GM19467 (cell line): Measurements from ENCODE around the gene LRRC49.
A peak's percentile ranks its signal among the peaks of the same experiment; 100 is the strongest.
"Not testable (repeated sequence)": the region's sequence is repeated elsewhere in the genome, so short reads cannot be mapped to it uniquely, and the experiment has no call there.

ENCODE experiments used
- ATAC-seq: cut with Tn5 transposase; IDR thresholded peaks from one replicate; pipeline ENCODE4 v1.9.1; 2021; ENCODE audit warnings: mild to moderate bottlenecking, moderate library complexity; ENCODE audit not compliant: unreplicated experiment

The LRRC49 gene

GRCh38 chr15:70866982-70867641 is 25.5 kb upstream of the LRRC49 start:
- ATAC-seq: no peak

- ATAC-seq: no peak
These were observed 24.6 kb upstream of the LRRC49 start for GRCh38 chr15:70867911-70868467.

- ATAC-seq: no peak
These were observed 23.3 kb upstream of the LRRC49 start for GRCh38 chr15:70869346-70869745.

- no peak for ATAC-seq
These were observed 22.6 kb upstream of the LRRC49 start for GRCh38 chr15:70870051-70870450.

- not testable (repeated sequence) for ATAC-seq
These were observed 21.1 kb upstream of the LRRC49 start for GRCh38 chr15:70871490-70871889.

- no peak for ATAC-seq
These were observed 19.2 kb upstream of the LRRC49 start for GRCh38 chr15:70873232-70874054.

GRCh38 chr15:70875001-70875782 is 17.4 kb upstream of the LRRC49 start:
- no peak for ATAC-seq

GRCh38 chr15:70876011-70876410 is 16.6 kb upstream of the LRRC49 start:
- ATAC-seq: no peak

GRCh38 chr15:70876683-70877082 is 15.9 kb upstream of the LRRC49 start:
- ATAC-seq: no peak

GRCh38 chr15:70879401-70879800 is 13.2 kb upstream of the LRRC49 start:
- ATAC-seq: no peak

- ATAC-seq: no peak
These were observed 11.8 kb upstream of the LRRC49 start for GRCh38 chr15:70880781-70881180.

- no peak for ATAC-seq
These were observed 10.3 kb upstream of the LRRC49 start for GRCh38 chr15:70882361-70882760.

GRCh38 chr15:70892912-70893560 is 410 bp downstream of the LRRC49 start:
- ATAC-seq: peak; percentile 17

GRCh38 chr15:70902107-70902506 is 9.5 kb downstream of the LRRC49 start:
- ATAC-seq: no peak

- ATAC-seq: no peak
These were observed 14.2 kb downstream of the LRRC49 start for GRCh38 chr15:70906842-70907241.

GRCh38 chr15:70907784-70908471 is 15.3 kb downstream of the LRRC49 start:
- no peak for ATAC-seq

- ATAC-seq: no peak
These were observed 18.3 kb downstream of the LRRC49 start for GRCh38 chr15:70910958-70911357.

- ATAC-seq: no peak
These were observed 19.6 kb downstream of the LRRC49 start for GRCh38 chr15:70912187-70912586.

- no peak for ATAC-seq
These were observed 23.9 kb downstream of the LRRC49 start for GRCh38 chr15:70916531-70916930.

GRCh38 chr15:70917955-70918354 is 25.3 kb downstream of the LRRC49 start:
- ATAC-seq: no peak
